ENCODE data around the gene FOXN1. TPM values are rescaled to one million over a fixed set of nuclear protein-coding genes. Genes with fewer than 3 reads are reported as not detected.

FOXN1 gene
- total and polyA plus RNA-seq, 2 of the 13 experiments (the other 11 are each of a cell fraction or from before 2014, with no cell fraction given): 0.01 TPM; not detected in 1

DNA sequence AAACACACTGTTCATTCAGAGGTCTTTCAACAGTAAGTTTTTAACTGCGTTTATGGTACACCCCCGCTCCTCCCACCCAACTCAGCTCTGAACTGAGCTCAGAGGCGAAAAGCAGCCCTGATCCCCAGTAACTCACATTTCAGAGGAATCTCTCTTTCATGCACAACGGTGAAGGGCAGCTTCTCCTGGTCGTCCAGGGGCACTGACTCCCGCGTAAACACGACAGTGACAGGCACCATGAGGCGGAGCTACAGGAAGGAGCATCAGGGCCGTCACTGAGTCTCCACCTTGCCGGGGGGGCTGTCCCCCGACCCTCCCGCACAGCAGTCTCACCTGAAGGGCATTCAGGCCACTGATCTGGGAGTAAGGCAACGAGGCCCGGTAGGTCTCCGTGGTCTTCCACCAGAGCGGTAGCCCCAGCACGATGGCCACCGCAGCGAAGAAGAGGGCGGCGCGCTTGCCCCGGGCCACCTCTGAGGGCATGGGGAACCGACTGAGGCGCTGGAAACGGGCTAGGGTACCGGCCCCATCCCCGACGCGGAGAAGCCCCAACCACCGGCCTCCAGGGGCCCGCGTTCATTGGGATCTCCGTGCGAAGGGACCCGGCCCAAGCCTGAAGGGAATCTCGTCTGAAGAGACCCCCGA is 64.7 kb downstream of the FOXN1 start (continued):
- TF ChIP-seq TFDP1 (CRISPR knock-in tag; IDR thresholded peaks at IDR 0.05; ENCODE audit: borderline replicate concordance) (peak; percentile 55; the same call in 1 of the 2 replicates), RXRA (CRISPR knock-in tag; IDR thresholded peaks at IDR 0.05) (0 out of 2 replicates have a peak, but pooled peaks have one; percentile 8), ZFP82 (CRISPR knock-in tag; IDR thresholded peaks at IDR 0.05; ENCODE audit: borderline replicate concordance) (0 out of 2 replicates have a peak, but pooled peaks have one; percentile 68), ZBTB21 (CRISPR knock-in tag; IDR thresholded peaks at IDR 0.05) (no peak), JUN (CRISPR knock-in tag; IDR thresholded peaks at IDR 0.05) (no peak), ATF7-NPFF (CRISPR knock-in tag; IDR thresholded peaks at IDR 0.05; ENCODE audit: low read depth) (peak; percentile 17; the same call in 1 of the 2 replicates), SKIL (CRISPR knock-in tag; IDR thresholded peaks at IDR 0.05; ENCODE audit: borderline replicate concordance) (no peak), MEIS2 (CRISPR knock-in tag; IDR thresholded peaks at IDR 0.05) (peak; percentile 38; the same call in 1 of the 2 replicates), SAP130 (CRISPR knock-in tag; IDR thresholded peaks at IDR 0.05; ENCODE audit: low read depth) (peak; percentile 86), SP4 (CRISPR knock-in tag; IDR thresholded peaks at IDR 0.05) (peak; percentile 32; the same call in 1 of the 2 replicates), ZNF343 (CRISPR knock-in tag; IDR thresholded peaks at IDR 0.05) (0 out of 2 replicates have a peak, but pooled peaks have one; percentile 6), HNF1B (CRISPR knock-in tag; IDR thresholded peaks at IDR 0.05) (peak; percentile 53; the same call in 1 of the 2 replicates), ZBTB10 (CRISPR knock-in tag; IDR thresholded peaks at IDR 0.05; ENCODE audit: borderline replicate concordance) (no peak)

Data from HepG2 (cell line).